ENCODE results near the gene IFT122. TPM values are rescaled to one million over a fixed set of nuclear protein-coding genes. Genes with fewer than 3 reads are reported as not detected.
"Not testable (repeated sequence)": the region's sequence is repeated elsewhere in the genome, so short reads cannot be mapped to it uniquely, and the experiment has no call there.

IFT122 gene
- total RNA-seq, 2 experiments from 2014 or later, result 18.4 to 22.6 TPM

DNA sequence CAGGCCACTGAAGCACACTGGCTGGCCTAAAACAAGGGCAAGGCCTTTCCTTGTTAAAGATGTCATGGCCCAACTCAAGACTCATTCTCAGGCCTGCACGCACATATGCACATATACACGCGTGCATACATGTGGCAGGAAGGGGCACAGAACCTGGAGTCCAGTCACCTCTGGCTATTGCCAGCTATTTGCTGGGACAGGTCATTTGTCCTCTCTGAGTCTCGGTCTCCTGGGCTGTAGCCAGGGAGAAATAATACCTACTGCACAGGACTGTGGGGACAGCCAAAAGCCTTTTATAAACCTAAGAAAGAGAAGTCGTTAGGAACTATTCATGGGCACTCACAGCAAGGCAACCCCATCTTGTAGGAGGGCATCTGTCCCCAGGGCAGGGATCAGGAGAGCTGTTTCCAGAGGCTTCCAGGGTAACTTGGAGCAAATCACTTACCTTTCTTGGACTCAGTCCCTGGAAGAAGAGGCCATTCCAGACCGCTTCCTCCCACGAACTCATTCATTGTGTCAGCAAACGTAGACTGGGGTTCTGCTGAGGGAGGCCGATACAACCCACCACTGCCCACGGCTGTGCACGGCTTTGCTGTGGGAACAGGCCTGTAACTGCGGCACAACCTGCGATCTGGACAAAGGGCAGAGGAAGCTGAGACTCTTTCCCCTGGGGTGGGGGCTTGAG is 47.3 kb downstream of the IFT122 start:
- ChIA-PET CTCF (interaction anchor here (0.6 to 1.3 kb wide), 5 partner anchors 14 to 1260 kb away, joined by 3 to 4 read pairs (median 3); no protein-coding TSS in a partner anchor), POLR2A (no interaction called here)
- Mint-ChIP-seq H3K27me3 (no peaks in the 10 kb centered on the region), H3K9me3 (ENCODE audit: low read depth) (no peaks in the 10 kb centered on the region), H3K27ac (no peak overlapping the region), H3K4me3 (no peak overlapping the region), H3K36me3 (ENCODE audit: low read depth) (peaks cover 3% of the 10 kb centered on the region), H3K4me1 (peaks cover under 1% of the 10 kb centered on the region)
- intact Hi-C loops (cut with DNase I, micrococcal nuclease), result no loop called here
- ATAC-seq (no peak), DNase-seq (no peak)

DNA sequence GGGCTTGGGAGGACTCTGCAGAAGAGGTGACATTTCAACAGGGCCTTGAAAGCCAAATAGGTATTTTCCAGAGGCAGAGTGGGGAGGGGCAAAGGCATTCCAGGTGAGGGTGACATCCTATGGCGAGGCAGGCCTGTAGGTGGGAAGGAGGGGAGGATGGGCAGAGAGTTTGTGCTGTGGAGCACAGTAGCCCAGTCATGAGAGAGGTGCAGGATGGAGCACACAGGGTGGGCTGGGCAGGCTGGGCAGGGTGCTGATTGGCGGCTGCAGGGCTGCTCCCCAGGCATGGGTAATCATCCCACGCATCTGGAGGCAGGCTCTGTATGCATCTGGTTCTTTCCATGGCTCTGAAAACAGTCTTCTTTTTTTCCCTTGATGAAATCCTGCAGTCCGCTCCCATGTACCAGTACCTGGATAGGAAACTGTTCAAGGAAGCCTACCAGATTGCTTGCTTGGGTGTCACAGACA is 47.9 kb downstream of the IFT122 start:
- POLR2A ChIA-PET; H3K27ac Mint-ChIP-seq; H3K4me1 Mint-ChIP-seq; DNase-seq; H3K4me3 Mint-ChIP-seq; intact Hi-C loops (cut with DNase I, micrococcal nuclease); H3K27me3 Mint-ChIP-seq; H3K9me3 Mint-ChIP-seq (ENCODE audit: low read depth); ATAC-seq; H3K36me3 Mint-ChIP-seq (ENCODE audit: low read depth): not testable (repeated sequence)
- CTCF ChIA-PET, result interaction anchor here (0.8 kb wide), 1 partner anchor 140 kb away, joined by 3 read pairs; no protein-coding TSS in a partner anchor

DNA sequence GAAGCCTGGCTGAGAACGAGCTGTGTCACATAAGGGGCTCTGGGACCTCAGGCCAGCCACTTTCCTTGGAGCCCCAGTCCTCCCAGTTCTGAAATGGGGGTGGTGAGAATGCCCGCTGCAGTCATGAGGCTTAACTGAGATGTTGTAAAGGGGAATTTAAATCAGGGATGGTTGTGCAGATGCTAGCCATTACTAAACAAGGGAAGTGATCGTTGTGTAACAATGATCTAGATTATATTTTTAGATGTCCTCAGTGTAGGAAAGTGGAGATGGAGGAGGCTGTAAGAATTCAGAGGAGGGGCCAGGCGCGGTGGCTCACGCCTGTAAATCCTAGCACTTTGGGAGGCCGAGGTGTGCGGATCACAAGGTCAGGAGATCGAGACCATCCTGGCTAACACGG is 49.2 kb downstream of the IFT122 start:
- POLR2A ChIA-PET, result interaction anchor here (0.7 kb wide), 1 partner anchor 256 kb away, joined by 3 read pairs; no protein-coding TSS in a partner anchor
- H3K36me3 Mint-ChIP-seq (ENCODE audit: low read depth); H3K27me3 Mint-ChIP-seq; DNase-seq; H3K27ac Mint-ChIP-seq; H3K4me3 Mint-ChIP-seq; ATAC-seq; H3K4me1 Mint-ChIP-seq; H3K9me3 Mint-ChIP-seq (ENCODE audit: low read depth); intact Hi-C loops (cut with DNase I, micrococcal nuclease): not testable (repeated sequence)
- CTCF ChIA-PET, result interaction anchor here (1.1 to 1.7 kb wide), 3 partner anchors 8 to 446 kb away, joined by 5 read pairs; no protein-coding TSS in a partner anchor

DNA sequence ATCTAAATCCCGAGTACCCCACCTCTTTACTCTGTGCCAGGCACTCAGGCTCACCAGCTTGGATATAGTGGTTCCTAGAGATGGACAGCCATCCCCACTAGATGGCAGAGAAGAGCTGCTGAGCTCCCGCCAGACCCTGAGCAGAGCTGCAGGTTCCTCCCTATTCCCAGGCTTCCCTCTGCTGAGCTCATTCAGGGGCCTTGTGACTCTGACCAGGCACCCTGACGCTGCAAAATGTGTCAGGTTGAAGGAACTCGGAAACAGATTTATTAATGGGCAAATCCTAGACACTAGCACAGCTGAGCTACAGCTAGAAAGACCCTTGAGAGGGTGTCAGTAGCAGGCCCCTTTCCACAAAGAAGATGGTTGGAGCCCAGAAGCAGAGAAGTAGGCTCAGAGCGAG is 50.2 kb downstream of the IFT122 start:
- intact Hi-C loops (cut with DNase I, micrococcal nuclease), result loop anchor here (1.0 to 10.0 kb wide), 5 partner anchors 115 to 445 kb away; partner anchors contain the start of gene PLXND1 (in 2 of the 2)
- H3K4me1 Mint-ChIP-seq, result no peaks in the 10 kb centered on the region
- ATAC-seq, result peak; percentile 96
- H3K27me3 Mint-ChIP-seq, result no peaks in the 10 kb centered on the region
- H3K36me3 Mint-ChIP-seq (ENCODE audit: low read depth), result peaks cover 8% of the 10 kb centered on the region
- POLR2A ChIA-PET, result no interaction called here
- H3K4me3 Mint-ChIP-seq, result no peak overlapping the region
- peak; percentile 71 for DNase-seq
- CTCF ChIA-PET, result interaction anchor here (0.5 to 1.7 kb wide), 23 partner anchors 9 to 1701 kb away, joined by 3 to 13 read pairs (median 4); no protein-coding TSS in a partner anchor
- no peak overlapping the region for H3K27ac Mint-ChIP-seq
- no peaks in the 10 kb centered on the region for H3K9me3 Mint-ChIP-seq (ENCODE audit: low read depth)

DNA sequence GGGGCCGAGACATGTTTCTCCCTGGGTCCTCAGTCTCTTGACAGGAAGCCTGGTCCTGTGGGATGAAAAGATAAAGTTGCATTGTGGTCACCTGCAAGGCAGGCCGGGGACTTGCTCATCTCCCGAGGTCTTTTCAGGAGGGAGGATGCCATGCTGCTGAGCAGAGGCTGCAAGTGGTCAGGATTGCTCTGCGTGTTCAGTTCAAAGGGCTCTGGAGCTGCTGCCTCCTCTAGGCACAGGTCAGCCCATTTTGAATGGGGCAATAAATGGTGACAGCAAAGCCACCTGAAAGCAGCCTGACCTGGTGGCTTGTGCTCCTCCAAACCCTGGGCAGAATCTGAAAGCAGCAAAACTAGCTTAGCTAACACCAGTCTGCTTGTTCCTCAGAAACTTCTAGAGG is 51.1 kb downstream of the IFT122 start:
- ATAC-seq; H3K36me3 Mint-ChIP-seq (ENCODE audit: low read depth); H3K9me3 Mint-ChIP-seq (ENCODE audit: low read depth); H3K27me3 Mint-ChIP-seq; DNase-seq; H3K4me1 Mint-ChIP-seq; H3K27ac Mint-ChIP-seq; POLR2A ChIA-PET; H3K4me3 Mint-ChIP-seq: not testable (repeated sequence)
- intact Hi-C loops (cut with DNase I, micrococcal nuclease), result loop anchor here (2.0 to 10.0 kb wide), 4 partner anchors 114 to 444 kb away; partner anchors contain the start of gene PLXND1 (in 2 of the 2)
- CTCF ChIA-PET, result interaction anchor here (0.7 to 2.0 kb wide), 13 partner anchors 10 to 1702 kb away, joined by 3 to 13 read pairs (median 4); no protein-coding TSS in a partner anchor

DNA sequence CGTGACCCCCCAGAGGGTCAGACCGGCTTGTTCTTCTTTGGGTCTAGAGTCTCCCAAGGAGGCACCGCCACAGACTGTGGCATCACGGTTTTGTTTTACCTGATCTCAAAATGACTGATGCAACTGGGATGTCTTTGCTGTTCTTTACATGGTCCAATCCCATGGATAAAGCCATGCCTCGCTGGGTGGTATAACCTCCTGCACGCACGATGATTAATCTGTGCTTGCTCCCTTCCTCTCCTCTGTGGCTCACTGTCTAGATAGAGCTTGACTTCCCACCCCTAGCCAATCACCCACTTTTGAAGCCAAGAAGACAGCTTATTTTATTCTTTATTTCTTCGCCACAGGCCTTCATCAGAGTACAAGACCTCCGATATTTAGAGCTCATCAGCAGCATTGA is 51.8 kb downstream of the IFT122 start:
- POLR2A ChIA-PET, result no interaction called here
- no peaks in the 10 kb centered on the region for H3K27me3 Mint-ChIP-seq

DNA sequence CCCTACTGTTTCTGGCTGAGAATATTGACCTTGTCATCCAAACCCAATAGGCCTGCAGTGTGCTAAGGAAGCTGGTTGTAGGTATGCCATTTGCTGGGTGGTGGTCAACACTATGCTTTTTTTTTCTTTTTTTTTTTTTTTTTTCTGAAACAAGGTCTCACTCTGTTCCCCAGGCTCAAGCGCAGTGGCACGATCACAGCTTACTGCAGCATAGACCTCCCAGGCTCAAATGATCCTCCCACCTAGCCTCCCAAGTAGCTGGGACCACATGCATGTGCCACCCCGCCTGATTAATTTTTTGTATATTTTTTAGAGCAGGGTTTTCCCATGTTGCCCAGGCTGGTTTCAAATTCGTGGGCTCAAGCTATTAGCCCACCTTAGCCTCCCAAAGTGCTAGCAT is 52.7 kb downstream of the IFT122 start:
- no peaks in the 10 kb centered on the region for H3K9me3 Mint-ChIP-seq (ENCODE audit: low read depth)
- H3K36me3 Mint-ChIP-seq (ENCODE audit: low read depth), result peaks cover 11% of the 10 kb centered on the region
- POLR2A ChIA-PET, result interaction anchor here (0.5 kb wide), 1 partner anchor 1532 kb away, joined by 3 read pairs; no protein-coding TSS in a partner anchor
- DNase-seq, result no peak
- intact Hi-C loops (cut with DNase I, micrococcal nuclease), result loop anchor here (5.0 to 10.0 kb wide), 2 partner anchors 112 to 115 kb away; partner anchors contain the start of gene PLXND1 (in 2 of the 2)
- no peaks in the 10 kb centered on the region for H3K4me1 Mint-ChIP-seq
- no peak overlapping the region for H3K27ac Mint-ChIP-seq
- H3K27me3 Mint-ChIP-seq, result no peaks in the 10 kb centered on the region
- CTCF ChIA-PET, result interaction anchor here (0.6 to 2.0 kb wide), 2 partner anchors 11 to 33 kb away, joined by 3 to 5 read pairs; no protein-coding TSS in a partner anchor
- no peak overlapping the region for H3K4me3 Mint-ChIP-seq
- ATAC-seq, result no peak

More for the DNA sequence above, 51.8 kb downstream of the IFT122 start:
- CTCF ChIA-PET, result interaction anchor here (0.6 to 2.0 kb wide), 4 partner anchors 10 to 134 kb away, joined by 4 to 6 read pairs (median 4); no protein-coding TSS in a partner anchor
- H3K4me1 Mint-ChIP-seq, result no peaks in the 10 kb centered on the region
- H3K9me3 Mint-ChIP-seq (ENCODE audit: low read depth), result no peaks in the 10 kb centered on the region
- intact Hi-C loops (cut with DNase I, micrococcal nuclease), result loop anchor here (2.0 to 10.0 kb wide), 4 partner anchors 113 to 443 kb away; partner anchors contain the start of gene PLXND1 (in 2 of the 2)
- H3K27ac Mint-ChIP-seq, result no peak overlapping the region
- H3K4me3 Mint-ChIP-seq, result no peak overlapping the region
- H3K36me3 Mint-ChIP-seq (ENCODE audit: low read depth), result peaks cover 8% of the 10 kb centered on the region
- ATAC-seq (no peak), DNase-seq (no peak)

DNA sequence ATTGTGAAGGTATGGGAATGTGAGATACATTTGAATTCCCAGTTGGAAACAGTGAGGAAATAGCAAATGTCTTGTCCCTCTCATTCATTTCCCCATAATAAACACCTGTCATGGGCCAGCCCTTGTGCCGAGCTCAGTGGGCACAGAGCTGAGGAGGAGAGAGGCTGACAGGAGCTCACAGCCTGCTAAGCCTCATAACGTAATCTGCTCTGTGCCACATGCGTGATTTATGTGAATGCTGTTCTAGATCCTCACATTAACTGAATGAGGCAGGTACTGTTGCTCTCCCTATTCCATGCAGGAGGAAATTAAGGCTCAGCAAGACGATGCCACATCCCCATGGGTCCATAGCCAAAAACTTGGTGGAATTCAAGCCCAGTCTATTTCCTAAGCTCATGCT is 53.2 kb downstream of the IFT122 start:
- ChIA-PET CTCF (interaction anchor here (0.6 kb wide), 1 partner anchor 33 kb away, joined by 3 read pairs; no protein-coding TSS in a partner anchor), POLR2A (no interaction called here)
- Mint-ChIP-seq H3K27ac (no peak overlapping the region), H3K27me3 (no peaks in the 10 kb centered on the region), H3K4me3 (no peak overlapping the region), H3K36me3 (ENCODE audit: low read depth) (peaks cover 11% of the 10 kb centered on the region), H3K4me1 (no peaks in the 10 kb centered on the region), H3K9me3 (ENCODE audit: low read depth) (no peaks in the 10 kb centered on the region)
- intact Hi-C loops (cut with DNase I, micrococcal nuclease), result loop anchor here (5.0 to 10.0 kb wide), 2 partner anchors 112 to 114 kb away; partner anchors contain the start of gene PLXND1 (in 2 of the 2)
- ATAC-seq, result no peak
- DNase-seq, result no peak

DNA sequence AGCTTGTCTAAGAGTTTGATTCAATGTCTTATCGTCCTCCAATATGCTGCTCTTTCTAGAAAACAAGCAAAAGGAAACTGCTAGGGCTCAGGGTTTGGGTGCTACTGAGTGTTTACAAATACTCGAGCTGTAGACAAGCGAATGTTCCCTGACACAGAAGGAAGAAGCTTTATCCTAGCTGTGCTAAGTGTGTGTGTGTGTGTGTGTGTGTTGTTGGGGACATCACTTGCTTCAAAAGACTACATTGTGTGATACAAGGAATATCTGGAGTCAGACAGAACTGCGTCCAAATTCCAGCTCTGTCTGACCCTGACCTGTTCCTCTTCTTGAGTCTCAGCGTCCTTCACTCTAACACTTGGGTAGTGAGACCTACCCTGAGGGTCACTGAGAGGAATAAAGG is 54.5 kb downstream of the IFT122 start:
- H3K27ac Mint-ChIP-seq; DNase-seq; H3K4me1 Mint-ChIP-seq; H3K27me3 Mint-ChIP-seq; ATAC-seq; POLR2A ChIA-PET; H3K9me3 Mint-ChIP-seq (ENCODE audit: low read depth); H3K4me3 Mint-ChIP-seq; CTCF ChIA-PET: not testable (repeated sequence)
- peaks cover 11% of the 10 kb centered on the region for H3K36me3 Mint-ChIP-seq (ENCODE audit: low read depth)
- intact Hi-C loops (cut with DNase I, micrococcal nuclease), result loop anchor here (5.0 to 10.0 kb wide), 2 partner anchors 110 to 113 kb away; partner anchors contain the start of gene PLXND1 (in 2 of the 2)

DNA sequence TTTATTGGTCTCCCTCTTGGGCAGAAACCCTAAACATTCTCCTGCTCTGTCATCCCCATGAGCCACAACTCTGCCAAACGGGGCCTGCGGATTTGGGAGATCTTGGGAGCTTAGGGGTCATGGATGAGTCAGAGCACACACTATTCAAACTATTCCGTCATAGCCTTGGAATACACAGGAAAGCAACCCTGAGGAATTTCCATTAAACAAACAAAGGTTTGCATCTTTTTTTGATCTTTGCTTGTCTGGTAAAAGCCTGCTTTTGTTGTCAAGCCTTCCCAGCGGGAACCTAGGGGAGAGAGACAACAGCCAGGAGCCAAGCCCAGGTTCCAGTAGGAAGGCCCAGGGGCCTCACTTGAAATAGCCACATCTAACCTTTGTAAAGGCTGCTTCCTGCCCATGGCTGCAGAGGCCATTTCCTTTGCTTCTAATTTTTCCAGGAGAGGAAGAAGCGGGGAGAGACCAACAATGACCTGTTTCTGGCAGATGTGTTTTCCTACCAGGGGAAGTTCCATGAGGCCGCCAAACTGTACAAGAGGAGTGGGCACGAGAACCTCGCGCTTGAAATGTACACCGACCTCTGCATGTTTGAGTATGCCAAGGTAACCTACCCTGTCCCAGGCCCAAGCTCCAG is 55.1 kb downstream of the IFT122 start:
- H3K27me3 Mint-ChIP-seq; H3K27ac Mint-ChIP-seq; DNase-seq; H3K4me3 Mint-ChIP-seq; H3K4me1 Mint-ChIP-seq; H3K9me3 Mint-ChIP-seq (ENCODE audit: low read depth); CTCF ChIA-PET; POLR2A ChIA-PET; ATAC-seq: not testable (repeated sequence)
- intact Hi-C loops (cut with DNase I, micrococcal nuclease), result loop anchor here in 1 of 2 experiments (10.0 kb wide), 1 partner anchor 110 kb away; the partner anchor contains the start of gene PLXND1
- peaks cover 14% of the 10 kb centered on the region for H3K36me3 Mint-ChIP-seq (ENCODE audit: low read depth)

DNA sequence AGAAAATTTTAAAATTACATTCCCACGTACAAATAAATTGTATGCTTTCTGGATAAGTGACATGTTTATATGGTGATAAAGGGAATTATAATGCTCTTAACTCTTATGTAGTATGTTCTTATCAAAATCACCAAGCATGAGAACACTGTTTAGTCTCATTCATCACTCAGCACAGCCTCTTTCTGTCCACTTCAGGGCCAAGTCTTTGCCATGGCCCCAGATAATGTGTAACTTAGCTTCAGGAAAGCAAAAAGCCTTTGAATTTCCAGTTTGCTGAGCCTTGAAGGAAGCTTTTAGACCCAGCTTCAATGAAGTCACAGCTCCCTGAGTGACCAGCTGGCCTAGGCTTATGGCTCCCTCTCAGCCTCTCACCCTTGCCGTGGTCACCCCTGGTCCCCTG is 57.9 kb downstream of the IFT122 start:
- not testable (repeated sequence) for H3K9me3 Mint-ChIP-seq (ENCODE audit: low read depth)

More for the DNA sequence above, 57.9 kb downstream of the IFT122 start:
- H3K36me3 Mint-ChIP-seq (ENCODE audit: low read depth), result peaks cover 19% of the 10 kb centered on the region
- POLR2A ChIA-PET, DNase-seq, ATAC-seq, H3K27me3 Mint-ChIP-seq, H3K4me1 Mint-ChIP-seq, H3K4me3 Mint-ChIP-seq, H3K27ac Mint-ChIP-seq: not testable (repeated sequence)
- CTCF ChIA-PET, result interaction anchor here (0.6 kb wide), 1 partner anchor 430 kb away, joined by 3 read pairs; no protein-coding TSS in a partner anchor
- intact Hi-C loops (cut with DNase I, micrococcal nuclease), result loop anchor here in 1 of 2 experiments (10.0 kb wide), 1 partner anchor 107 kb away; the partner anchor contains the start of gene PLXND1

Data from activated CD4-positive, alpha-beta T cell treated with anti-CD3 and anti-CD28 coated beads for 36 hours (primary cell).